Lower leg skin (tissue), 4 donors: ENCODE results near the gene PRDM2. TPM values are rescaled to one million over a fixed set of nuclear protein-coding genes. Genes with fewer than 3 reads are reported as not detected.

Experiments
- DNase-seq, 2 donors: peaks; one replicate each; pipeline ENCODE4 v3.0.0-alpha.2; 2019; ENCODE audit warnings: low spot score in 2 of 2
- H3K4me3 ChIP-seq: fragments of 200-600 bp; sonication (generic); 2 replicates; pipeline ENCODE4 v1.5.1; 2017; ENCODE audit warnings: mild to moderate bottlenecking, low read depth; ENCODE audit not compliant: poor library complexity, severe bottlenecking
- POLR2A ChIP-seq, 2 donors: fragments of 450-650 bp; IDR thresholded peaks; one replicate each; pipeline ENCODE4 v1.6.1; 2016 to 2017; ENCODE audit warnings: antibody characterized with exemption in 2 of 2, mild to moderate bottlenecking in 1 of 2, moderate library complexity in 1 of 2
- WGBS, 2 donors: methylation state at CpG; one replicate each; pipeline ENCODE4 v1.1.5; 2018; 5-methylcytosine and 5-hydroxymethylcytosine counted together
- intact Hi-C: fragments of 100-400 bp; cut with DNase I; formaldehyde crosslinking; loops from one replicate; pipeline ENCODE4 v1.15.0; 2023; ENCODE audit warnings: low total_unique reads
- total RNA-seq, 4 donors: library from RNA; depleted of rRNA; stranded (reverse); fragments of >200 nt; gene quantifications; one replicate each; pipeline ENCODE4 v1.1.0, GENCODE V29; 2016
- TF ChIP-seq, protein P1 (sequence below), 3 donors: fragments of 450-650 bp; IDR thresholded peaks; one replicate each; pipeline ENCODE4 v1.5.1; 2016; ENCODE audit warnings: antibody characterized with exemption in 3 of 3, mild to moderate bottlenecking in 3 of 3, moderate library complexity in 2 of 3

The PRDM2 gene
- total RNA-seq, 4 donors from 2014 or later = 34.7 to 69.9 (median 41.8) TPM

DNA sequence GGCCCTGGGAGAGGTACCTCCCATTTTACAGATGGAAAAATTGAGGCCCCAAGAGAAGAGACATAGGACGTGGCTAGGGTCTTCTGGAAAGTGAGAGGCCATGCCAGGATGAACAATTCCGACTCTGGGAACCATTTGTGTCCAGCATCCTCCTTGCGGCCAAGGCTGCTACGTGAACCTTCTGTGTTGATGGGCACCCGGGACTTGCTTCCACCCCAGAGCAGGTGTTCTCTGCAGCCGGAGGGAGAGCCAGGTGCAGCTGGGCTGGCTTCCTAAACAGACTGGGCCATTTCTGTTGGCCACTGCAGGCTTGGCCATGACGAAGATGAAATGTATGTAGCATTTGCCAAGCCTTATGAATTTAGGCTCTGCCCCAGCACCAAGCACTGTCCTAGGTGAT, 118.9 kb downstream of the PRDM2 start:
- TF ChIP-seq POLR2A (IDR thresholded peaks at IDR 0.05) = no peak
- TF ChIP-seq, protein P1, sequence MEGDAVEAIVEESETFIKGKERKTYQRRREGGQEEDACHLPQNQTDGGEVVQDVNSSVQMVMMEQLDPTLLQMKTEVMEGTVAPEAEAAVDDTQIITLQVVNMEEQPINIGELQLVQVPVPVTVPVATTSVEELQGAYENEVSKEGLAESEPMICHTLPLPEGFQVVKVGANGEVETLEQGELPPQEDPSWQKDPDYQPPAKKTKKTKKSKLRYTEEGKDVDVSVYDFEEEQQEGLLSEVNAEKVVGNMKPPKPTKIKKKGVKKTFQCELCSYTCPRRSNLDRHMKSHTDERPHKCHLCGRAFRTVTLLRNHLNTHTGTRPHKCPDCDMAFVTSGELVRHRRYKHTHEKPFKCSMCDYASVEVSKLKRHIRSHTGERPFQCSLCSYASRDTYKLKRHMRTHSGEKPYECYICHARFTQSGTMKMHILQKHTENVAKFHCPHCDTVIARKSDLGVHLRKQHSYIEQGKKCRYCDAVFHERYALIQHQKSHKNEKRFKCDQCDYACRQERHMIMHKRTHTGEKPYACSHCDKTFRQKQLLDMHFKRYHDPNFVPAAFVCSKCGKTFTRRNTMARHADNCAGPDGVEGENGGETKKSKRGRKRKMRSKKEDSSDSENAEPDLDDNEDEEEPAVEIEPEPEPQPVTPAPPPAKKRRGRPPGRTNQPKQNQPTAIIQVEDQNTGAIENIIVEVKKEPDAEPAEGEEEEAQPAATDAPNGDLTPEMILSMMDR (IDR thresholded peaks at IDR 0.05) = no peak
- H3K4me3 ChIP-seq = no peak overlapping the region
- peak in 1 of 2 donors; percentile 49 for DNase-seq
- WGBS, 2 donors = 91% methylated on average over 7 of the region's 7 CpGs
- intact Hi-C loops = no loop called here

GRCh38 chr1:13819642-13820041, 119.7 kb downstream of the PRDM2 start:
- H3K4me3 ChIP-seq = no peak overlapping the region
- intact Hi-C loops = loop anchor here (10.0 kb wide), 1 partner anchor 155 kb away; no protein-coding TSS in a partner anchor
- TF ChIP-seq, protein P1 (IDR thresholded peaks at IDR 0.05) = no peak
- no peak for TF ChIP-seq POLR2A (IDR thresholded peaks at IDR 0.05)
- WGBS, 2 donors = 49 to 68% methylated on average over 5 of the region's 5 CpGs
- peak in 1 of 2 donors; percentile 69 for DNase-seq

GRCh38 chr1:13820055-13820454, 120.1 kb downstream of the PRDM2 start:
- no peak overlapping the region for H3K4me3 ChIP-seq
- TF ChIP-seq, protein P1 (IDR thresholded peaks at IDR 0.05) = no peak
- no peak for TF ChIP-seq POLR2A (IDR thresholded peaks at IDR 0.05)
- intact Hi-C loops = loop anchor here (10.0 kb wide), 1 partner anchor 155 kb away; no protein-coding TSS in a partner anchor
- peak in 1 of 2 donors; percentile 75 for DNase-seq
- 81 to 82% methylated on average over 13 of the region's 13 CpGs for WGBS, 2 donors

DNA sequence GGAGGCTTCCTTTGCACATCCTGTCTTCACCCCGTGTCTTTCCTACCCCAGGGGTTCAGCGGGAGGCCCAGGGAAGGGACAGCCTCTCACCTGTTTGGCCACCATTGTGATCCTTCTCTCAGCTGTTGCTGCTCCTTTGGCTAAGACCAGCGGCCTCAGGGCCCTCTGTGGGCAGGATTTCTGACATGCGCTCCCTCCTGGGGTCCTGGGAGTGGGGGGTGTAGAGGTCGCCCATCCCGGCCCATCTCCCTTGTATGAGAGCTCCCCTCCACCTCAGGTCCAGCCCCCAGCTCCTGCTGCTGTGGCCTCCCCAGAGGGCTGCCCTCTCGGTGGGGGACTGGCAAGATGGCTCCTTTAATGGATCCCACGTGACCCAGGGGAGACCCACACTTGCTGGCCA, 120.5 kb downstream of the PRDM2 start:
- peak in 1 of 2 donors; percentile 80 for DNase-seq
- H3K4me3 ChIP-seq = no peak overlapping the region
- no peak for TF ChIP-seq POLR2A (IDR thresholded peaks at IDR 0.05)
- TF ChIP-seq, protein P1 (IDR thresholded peaks at IDR 0.05) = no peak
- 79 to 84% methylated on average over 6 to 8 of the region's 8 CpGs for WGBS, 2 donors
- intact Hi-C loops = loop anchor here (10.0 kb wide), 1 partner anchor 156 kb away; no protein-coding TSS in a partner anchor

DNA sequence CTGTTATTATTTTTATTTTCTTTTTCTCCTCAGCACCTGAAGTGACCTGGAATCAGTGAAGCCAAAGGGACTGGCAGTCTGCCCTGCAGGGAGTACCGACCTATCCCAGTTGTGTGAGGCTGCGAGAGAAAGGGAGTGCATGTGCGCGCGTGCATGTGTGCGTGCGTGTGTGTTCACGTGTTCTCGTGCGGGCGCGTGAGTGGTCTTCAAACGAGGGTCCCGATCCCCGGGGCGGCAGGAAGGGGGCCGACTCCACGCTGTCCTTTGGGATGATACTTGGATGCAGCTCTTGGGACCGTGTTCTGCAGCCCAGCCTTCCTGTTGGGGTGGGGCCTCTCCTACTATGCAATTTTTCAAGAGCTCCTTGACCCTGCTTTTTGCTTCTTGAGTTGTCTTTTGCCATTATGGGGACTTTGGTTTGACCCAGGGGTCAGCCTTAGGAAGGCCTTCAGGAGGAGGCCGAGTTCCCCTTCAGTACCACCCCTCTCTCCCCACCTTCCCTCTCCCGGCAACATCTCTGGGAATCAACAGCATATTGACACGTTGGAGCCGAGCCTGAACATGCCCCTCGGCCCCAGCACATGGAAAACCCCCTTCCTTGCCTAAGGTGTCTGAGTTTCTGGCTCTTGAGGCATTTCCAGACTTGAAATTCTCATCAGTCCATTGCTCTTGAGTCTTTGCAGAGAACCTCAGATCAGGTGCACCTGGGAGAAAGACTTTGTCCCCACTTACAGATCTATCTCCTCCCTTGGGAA, 123.3 kb downstream of the PRDM2 start:
- TF ChIP-seq, protein P1 (IDR thresholded peaks at IDR 0.05) = no peak
- TF ChIP-seq POLR2A (IDR thresholded peaks at IDR 0.05) = no peak
- H3K4me3 ChIP-seq = no peak overlapping the region
- intact Hi-C loops = loop anchor here (10.0 kb wide), 1 partner anchor 159 kb away; no protein-coding TSS in a partner anchor
- WGBS, 2 donors = 85 to 89% methylated on average over 24 of the region's 24 CpGs
- peak; percentile 13 to 31 for DNase-seq
